ENCODE results near the gene C22orf23. TPM values are rescaled to one million over a fixed set of nuclear protein-coding genes. Genes with fewer than 3 reads are reported as not detected.
A peak's percentile ranks its signal among the peaks of the same experiment; 100 is the strongest.

The C22orf23 gene
- total and polyA plus RNA-seq, 7 donors = 0.15 to 0.36 TPM; not detected in 5

DNA sequence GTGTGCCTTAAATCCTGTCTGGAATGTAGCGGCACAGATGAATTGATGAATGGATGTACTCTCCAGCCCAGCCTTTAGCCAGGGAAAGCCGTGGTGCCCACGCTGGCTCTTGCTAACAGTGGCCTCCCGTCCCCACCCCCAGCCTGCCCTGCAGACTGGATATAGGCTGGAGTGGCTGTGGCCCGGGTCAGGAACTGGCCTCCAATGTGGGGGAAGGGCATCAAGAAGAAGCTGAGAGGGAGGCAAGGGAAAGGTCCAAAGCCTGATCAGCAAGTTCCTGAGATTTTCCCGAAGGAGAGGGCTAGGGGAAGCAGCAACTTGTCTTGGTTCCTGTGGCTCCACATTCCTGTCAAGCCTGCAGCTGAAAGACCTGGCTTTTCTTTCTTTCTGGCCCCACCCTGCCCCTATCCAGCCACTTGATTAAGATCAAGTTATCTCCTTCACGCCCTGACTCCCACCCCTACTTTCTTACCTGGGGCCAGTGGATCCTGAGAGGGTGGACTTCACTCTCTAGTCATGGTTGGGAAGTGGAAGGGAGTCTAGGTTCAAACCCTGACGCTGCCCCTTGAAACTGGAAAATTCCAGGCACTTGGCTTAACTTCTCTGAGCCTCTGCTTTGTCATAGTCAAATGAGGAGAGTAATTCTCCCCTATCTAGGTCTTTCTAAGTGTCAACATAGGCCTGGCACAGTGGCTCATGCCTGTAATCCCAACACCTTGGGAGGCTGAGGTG lies 58.3 kb downstream of the C22orf23 start:
- intact Hi-C loops (cut with DNase I) = no loop called here

DNA sequence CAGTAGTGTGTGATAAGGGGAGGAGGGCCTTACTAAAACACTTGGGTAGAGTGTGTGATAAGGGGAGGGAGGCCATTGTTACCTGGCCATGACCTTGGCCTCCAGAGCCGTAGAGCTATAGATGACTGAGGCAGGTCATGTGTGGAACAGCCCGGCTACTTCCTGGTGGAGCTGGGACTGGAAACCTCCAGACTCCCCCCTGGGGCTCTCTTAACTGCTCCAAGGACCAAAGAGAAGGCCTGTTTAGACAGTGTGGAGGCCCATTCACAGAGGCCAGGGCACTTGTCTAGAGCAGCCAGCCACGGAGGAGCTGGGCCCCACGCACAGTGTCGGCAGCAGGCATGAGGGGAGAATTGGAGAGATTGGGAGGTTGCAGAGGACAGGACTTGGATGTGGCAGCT lies 59.8 kb downstream of the C22orf23 start:
- TF ChIP-seq POLR2AphosphoS5 (IDR thresholded peaks at IDR 0.05) = no peak
- intact Hi-C loops (cut with DNase I) = no loop called here
- Histone ChIP-seq H3K9me3 (no peaks in the 10 kb centered on the region), H3K4me1 (peaks cover 0 to 88% (median 75%) of the 10 kb centered on the region in 4 donors), H3K27me3 (no peaks in the 10 kb centered on the region), H3K27ac (peak overlapping the region; percentile 73 to 89 (median 83)), H3K4me3 (no peak overlapping the region), H3K36me3 (peaks cover 0 to 18% (median 3%) of the 10 kb centered on the region in 4 donors)
- 75 to 81% methylated on average over 5 of the region's 5 CpGs for WGBS, 2 donors
- no peak for DNase-seq

More for the DNA sequence above, 58.3 kb downstream of the C22orf23 start:
- H3K27me3 ChIP-seq = no peaks in the 10 kb centered on the region
- H3K27ac ChIP-seq = peak overlapping the region; percentile 21 to 89 (median 83)
- no peak overlapping the region for H3K4me3 ChIP-seq
- TF ChIP-seq EP300 (IDR thresholded peaks at IDR 0.05) (no peak), POLR2AphosphoS5 (IDR thresholded peaks at IDR 0.05) (no peak), POLR2A (IDR thresholded peaks at IDR 0.05) (no peak)
- TF ChIP-seq, protein P1, sequence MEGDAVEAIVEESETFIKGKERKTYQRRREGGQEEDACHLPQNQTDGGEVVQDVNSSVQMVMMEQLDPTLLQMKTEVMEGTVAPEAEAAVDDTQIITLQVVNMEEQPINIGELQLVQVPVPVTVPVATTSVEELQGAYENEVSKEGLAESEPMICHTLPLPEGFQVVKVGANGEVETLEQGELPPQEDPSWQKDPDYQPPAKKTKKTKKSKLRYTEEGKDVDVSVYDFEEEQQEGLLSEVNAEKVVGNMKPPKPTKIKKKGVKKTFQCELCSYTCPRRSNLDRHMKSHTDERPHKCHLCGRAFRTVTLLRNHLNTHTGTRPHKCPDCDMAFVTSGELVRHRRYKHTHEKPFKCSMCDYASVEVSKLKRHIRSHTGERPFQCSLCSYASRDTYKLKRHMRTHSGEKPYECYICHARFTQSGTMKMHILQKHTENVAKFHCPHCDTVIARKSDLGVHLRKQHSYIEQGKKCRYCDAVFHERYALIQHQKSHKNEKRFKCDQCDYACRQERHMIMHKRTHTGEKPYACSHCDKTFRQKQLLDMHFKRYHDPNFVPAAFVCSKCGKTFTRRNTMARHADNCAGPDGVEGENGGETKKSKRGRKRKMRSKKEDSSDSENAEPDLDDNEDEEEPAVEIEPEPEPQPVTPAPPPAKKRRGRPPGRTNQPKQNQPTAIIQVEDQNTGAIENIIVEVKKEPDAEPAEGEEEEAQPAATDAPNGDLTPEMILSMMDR (IDR thresholded peaks at IDR 0.05) = no peak
- no peaks in the 10 kb centered on the region for H3K9me3 ChIP-seq
- peaks cover 0 to 2% (median 0%) of the 10 kb centered on the region in 4 donors for H3K36me3 ChIP-seq
- DNase-seq = no peak
- WGBS, 2 donors = 54 to 71% methylated on average over 8 of the region's 8 CpGs
- H3K4me1 ChIP-seq = peaks cover 0 to 86% (median 72%) of the 10 kb centered on the region in 4 donors

Other genes starting within 250 kb of the C22orf23 start
- gene GCAT, start 145.7 kb downstream of the C22orf23 start, total RNA-seq = 10 to 100 TPM in 1 of 4 donors, 1 to 10 TPM in 3; 5.1 to 14.1 (median 7.7) TPM
- 10 to 100 TPM in 2 of 3 donors, 1 to 10 TPM in 1; 6.0 to 12.3 (median 10.2) TPM for gene GCAT, start 145.7 kb downstream of the C22orf23 start, polyA plus RNA-seq
- gene GALR3, start 130.2 kb downstream of the C22orf23 start, total RNA-seq = not detected
- not detected for gene GALR3, start 130.2 kb downstream of the C22orf23 start, polyA plus RNA-seq
- gene ANKRD54, start 109.3 kb downstream of the C22orf23 start, total RNA-seq = 10 to 100 TPM; 39.3 to 50.7 (median 45.0) TPM
- gene ANKRD54, start 109.3 kb downstream of the C22orf23 start, polyA plus RNA-seq = 10 to 100 TPM; 12.6 to 25.2 (median 23.0) TPM
- 100 to 1,000 TPM; 366 to 628 (median 532) TPM for gene EIF3L, start 104.2 kb downstream of the C22orf23 start, total RNA-seq
- gene EIF3L, start 104.2 kb downstream of the C22orf23 start, polyA plus RNA-seq = 100 to 1,000 TPM; 198 to 331 (median 307) TPM
- gene MICALL1, start 47.3 kb downstream of the C22orf23 start, total RNA-seq = 100 to 1,000 TPM in 1 of 4 donors, 10 to 100 TPM in 3; 23.9 to 109 (median 51.6) TPM
- 10 to 100 TPM in 1 of 3 donors, 1 to 10 TPM in 2; 8.4 to 22.5 (median 9.7) TPM for gene MICALL1, start 47.3 kb downstream of the C22orf23 start, polyA plus RNA-seq
- gene POLR2F, start 98 bp upstream of the C22orf23 start, total RNA-seq = 100 to 1,000 TPM in 1 of 4 donors, 10 to 100 TPM in 3; 47.9 to 149 (median 71.1) TPM
- gene POLR2F, start 98 bp upstream of the C22orf23 start, polyA plus RNA-seq = 100 to 1,000 TPM in 2 of 3 donors, 10 to 100 TPM in 1; 96.9 to 136 (median 126) TPM
- 10 to 100 TPM in 1 of 4 donors, 1 to 10 TPM in 3; 3.8 to 17.5 (median 8.4) TPM for gene SOX10, start 31.0 kb upstream of the C22orf23 start, total RNA-seq
- 1 to 10 TPM in 2 of 3 donors, under 1 TPM in 1; 0.23 to 2.8 (median 1.8) TPM for gene SOX10, start 31.0 kb upstream of the C22orf23 start, polyA plus RNA-seq
- 10 to 100 TPM; 14.3 to 21.7 (median 17.2) TPM for gene PICK1, start 103.8 kb upstream of the C22orf23 start, total RNA-seq
- gene PICK1, start 103.8 kb upstream of the C22orf23 start, polyA plus RNA-seq = 10 to 100 TPM; 21.0 to 38.9 (median 25.4) TPM
- under 1 TPM in 2 of 4 donors, not detected in 2; 0.55 to 0.71 TPM for gene SLC16A8, start 130.6 kb upstream of the C22orf23 start, total RNA-seq
- under 1 TPM in 1 of 3 donors, not detected in 2; 0.20 TPM for gene SLC16A8, start 130.6 kb upstream of the C22orf23 start, polyA plus RNA-seq
- under 1 TPM; 0.16 to 0.71 (median 0.27) TPM for gene BAIAP2L2, start 157.1 kb upstream of the C22orf23 start, total RNA-seq
- gene BAIAP2L2, start 157.1 kb upstream of the C22orf23 start, polyA plus RNA-seq = 10 to 100 TPM; 25.8 to 48.7 (median 34.7) TPM
- gene PLA2G6, start 228.2 kb upstream of the C22orf23 start, total RNA-seq = 10 to 100 TPM; 10.7 to 36.2 (median 26.5) TPM
- gene PLA2G6, start 228.2 kb upstream of the C22orf23 start, polyA plus RNA-seq = 10 to 100 TPM in 1 of 3 donors, 1 to 10 TPM in 2; 6.6 to 21.1 (median 8.6) TPM
- 100 to 1,000 TPM in 1 of 4 donors, 10 to 100 TPM in 3; 15.3 to 104 (median 26.1) TPM for gene MAFF, start 248.4 kb upstream of the C22orf23 start, total RNA-seq
- 10 to 100 TPM; 18.5 to 41.4 (median 35.4) TPM for gene MAFF, start 248.4 kb upstream of the C22orf23 start, polyA plus RNA-seq